HG02981 (cell line): Measurements from ENCODE around the gene NMNAT2.

ENCODE experiments used
- ATAC-seq: cut with Tn5 transposase; IDR thresholded peaks from one replicate; pipeline ENCODE4 v1.9.1; 2021; ENCODE audit warnings: mild to moderate bottlenecking, moderate library complexity; ENCODE audit not compliant: unreplicated experiment

The NMNAT2 gene

GRCh38 chr1:183272390-183272848, 145.8 kb downstream of the NMNAT2 start:
- no peak for ATAC-seq

- ATAC-seq = no peak
Observed at GRCh38 chr1:183270541-183271141, 147.5 kb downstream of the NMNAT2 start.

GRCh38 chr1:183267646-183268431, 150.3 kb downstream of the NMNAT2 start:
- ATAC-seq = no peak

- no peak for ATAC-seq
Observed at GRCh38 chr1:183263886-183264602, 154.1 kb downstream of the NMNAT2 start.

GRCh38 chr1:183262628-183263200, 155.5 kb downstream of the NMNAT2 start:
- no peak for ATAC-seq

GRCh38 chr1:183259924-183260323, 158.3 kb downstream of the NMNAT2 start:
- ATAC-seq = no peak

- ATAC-seq = no peak
Observed at GRCh38 chr1:183255073-183255472, 163.1 kb downstream of the NMNAT2 start.

- ATAC-seq = no peak
Observed at GRCh38 chr1:183251959-183252450, 166.2 kb downstream of the NMNAT2 start.

- ATAC-seq = no peak
Observed at GRCh38 chr1:183251101-183251958, 166.8 kb downstream of the NMNAT2 start.

GRCh38 chr1:183249941-183250452, 168.2 kb downstream of the NMNAT2 start:
- no peak for ATAC-seq

- ATAC-seq = no peak
Observed at GRCh38 chr1:183248989-183249691, 169.0 kb downstream of the NMNAT2 start.

GRCh38 chr1:183247931-183248330, 170.2 kb downstream of the NMNAT2 start:
- ATAC-seq = no peak

- ATAC-seq = no peak
Observed at GRCh38 chr1:183247484-183247883, 170.7 kb downstream of the NMNAT2 start.

- no peak for ATAC-seq
Observed at GRCh38 chr1:183247066-183247465, 171.1 kb downstream of the NMNAT2 start.

GRCh38 chr1:183246436-183246835, 171.7 kb downstream of the NMNAT2 start:
- no peak for ATAC-seq

- no peak for ATAC-seq
Observed at GRCh38 chr1:183245357-183245756, 172.8 kb downstream of the NMNAT2 start.

- ATAC-seq = no peak
Observed at GRCh38 chr1:183244466-183244865, 173.7 kb downstream of the NMNAT2 start.

- ATAC-seq = no peak
Observed at GRCh38 chr1:183243161-183244050, 174.8 kb downstream of the NMNAT2 start.
